Spinal cord (tissue), 10 donors: ENCODE measurements around the gene UPK1B. TPM values are rescaled to one million over a fixed set of nuclear protein-coding genes. Genes with fewer than 3 reads are reported as not detected.

Source experiments
- DNase-seq, 6 donors: peaks; one replicate each; pipeline versions ENCODE4 v3.0.0 to v3.0.0-alpha.2; 2013 to 2015; ENCODE audit warnings: low spot score in 6 of 6, low read depth in 4 of 6
- H3K27ac ChIP-seq: one replicate; pipeline ENCODE4 v1.5.1; 2013; ENCODE audit warnings: low read depth, low read length, control low read depth
- H3K27me3 ChIP-seq: one replicate; pipeline ENCODE4 v1.6.1; 2013; ENCODE audit warnings: low read length; ENCODE audit not compliant: control insufficient read depth, insufficient read depth
- H3K36me3 ChIP-seq: one replicate; pipeline ENCODE4 v1.6.1; 2013; ENCODE audit warnings: low read length; ENCODE audit not compliant: control insufficient read depth, insufficient read depth
- H3K4me1 ChIP-seq: one replicate; pipeline ENCODE4 v1.6.1; 2013; ENCODE audit warnings: low read length; ENCODE audit not compliant: control insufficient read depth, insufficient read depth
- H3K4me3 ChIP-seq: one replicate; pipeline ENCODE4 v1.5.1; 2013; ENCODE audit warnings: low read depth, low read length, control low read depth
- H3K9me3 ChIP-seq: one replicate; pipeline ENCODE4 v1.6.1; 2013; ENCODE audit warnings: low read length; ENCODE audit not compliant: control insufficient read depth, insufficient read depth
- WGBS: methylation state at CpG from one replicate; pipeline ENCODE4 v1.1.5; 2013; ENCODE audit warnings: missing lambda C conversion rate; ENCODE audit not compliant: insufficient coverage; 5-methylcytosine and 5-hydroxymethylcytosine counted together
- polyA plus RNA-seq, 2 donors: library from polyadenylated mRNA; unstranded; fragments of 120-200 nt; gene quantifications; one replicate each; pipeline ENCODE4 v1.2.1, GENCODE V29; 2013; ENCODE audit not compliant: insufficient read length in 2 of 2
- total RNA-seq, 2 donors: library from RNA; depleted of rRNA in 1 of 2; stranded (reverse); fragments of 120-200 nt in 1 of 2; fragments of >200 nt in 1 of 2; gene quantifications; one replicate each; pipeline versions ENCODE4 v1.2.3 to v1.2.4, GENCODE V29; 2013 to 2014
- donor health status: healthy.

The UPK1B gene
- total and polyA plus RNA-seq, 4 donors, result 0.36 to 11.7 (median 2.6) TPM

DNA sequence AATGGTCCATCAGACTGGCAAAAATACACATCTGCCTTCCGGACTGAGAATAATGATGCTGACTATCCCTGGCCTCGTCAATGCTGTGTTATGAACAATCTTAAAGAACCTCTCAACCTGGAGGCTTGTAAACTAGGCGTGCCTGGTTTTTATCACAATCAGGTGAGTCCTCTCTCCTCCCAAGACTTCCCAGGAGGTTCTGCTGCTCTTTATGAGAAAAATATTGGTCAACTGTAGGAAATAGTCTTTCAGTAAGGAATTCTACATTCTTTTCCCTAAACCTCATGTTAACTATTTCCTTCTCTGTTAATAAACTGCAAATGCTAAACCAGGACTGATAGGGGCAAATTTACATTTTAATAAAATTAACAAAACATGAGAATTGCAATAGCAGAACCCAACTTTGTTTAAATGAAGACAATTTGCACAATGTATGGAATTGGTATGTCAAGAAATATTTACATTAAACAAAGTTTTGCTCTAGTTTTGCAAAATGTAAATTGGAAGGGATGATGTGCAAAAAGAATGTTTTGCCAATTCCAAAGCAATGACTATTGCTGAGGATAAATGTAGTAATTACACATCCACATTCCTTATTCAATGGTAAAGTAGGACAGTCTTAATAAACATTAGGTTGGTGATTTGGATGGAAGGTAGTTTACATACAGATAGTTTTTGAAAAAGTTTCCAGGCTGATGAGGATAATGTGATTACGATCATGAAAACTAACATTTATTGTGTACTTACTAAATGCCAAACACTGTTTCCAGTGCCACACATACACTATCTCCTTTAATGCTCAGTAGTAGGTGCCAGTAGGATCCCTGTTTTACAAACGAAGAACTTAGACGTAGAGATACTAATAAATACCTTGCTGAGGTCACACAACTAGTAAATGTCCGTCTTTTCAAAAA lies 21.1 kb downstream of the UPK1B start:
- no peaks in the 10 kb centered on the region for H3K4me1 ChIP-seq
- WGBS, result 83% methylated on average over 5 of the region's 7 CpGs
- H3K36me3 ChIP-seq, result no peaks in the 10 kb centered on the region
- no peaks in the 10 kb centered on the region for H3K9me3 ChIP-seq
- no peak overlapping the region for H3K27ac ChIP-seq
- no peak overlapping the region for H3K4me3 ChIP-seq
- H3K27me3 ChIP-seq, result no peaks in the 10 kb centered on the region
- no peak for DNase-seq

DNA sequence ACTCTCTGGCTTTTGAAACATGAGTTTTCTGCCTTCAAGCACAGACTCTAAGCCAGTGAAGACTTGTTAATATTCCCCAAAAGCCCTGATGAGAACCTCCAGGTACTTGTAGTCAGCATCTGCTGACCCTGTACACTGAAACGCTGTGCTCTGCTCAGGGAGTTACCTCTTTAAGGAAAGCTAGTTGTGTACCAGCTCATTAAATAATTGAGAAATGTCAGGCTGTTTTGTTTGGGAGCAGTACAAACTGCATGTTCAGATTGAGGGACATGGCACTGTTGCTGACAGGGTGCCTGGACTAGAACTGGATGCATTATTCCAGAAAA lies 21.7 kb downstream of the UPK1B start:
- 70% methylated on average over 1 of the region's 1 CpG for WGBS
- H3K4me1 ChIP-seq, result no peaks in the 10 kb centered on the region
- H3K4me3 ChIP-seq, result no peak overlapping the region
- H3K27ac ChIP-seq, result no peak overlapping the region
- no peaks in the 10 kb centered on the region for H3K36me3 ChIP-seq
- DNase-seq, result no peak
- H3K9me3 ChIP-seq, result no peaks in the 10 kb centered on the region
- H3K27me3 ChIP-seq, result no peaks in the 10 kb centered on the region

DNA sequence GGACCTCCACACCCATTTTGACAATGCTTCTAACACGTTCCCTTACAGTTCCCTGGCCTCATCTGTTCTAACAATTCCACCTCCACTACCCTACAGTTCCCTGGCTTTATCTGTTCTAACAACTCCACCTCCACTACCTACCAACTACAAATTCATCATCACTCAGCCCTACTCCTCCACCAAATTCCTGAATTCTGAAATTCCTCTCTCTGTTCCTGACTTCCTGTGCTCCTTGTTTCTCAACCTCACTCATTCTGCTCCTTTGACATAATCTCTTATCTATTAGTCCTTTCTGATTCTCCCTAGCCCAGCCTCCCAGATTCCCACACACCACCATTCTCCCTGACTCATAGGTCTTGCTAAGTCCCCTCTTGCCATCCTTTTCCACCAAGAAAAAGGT lies 22.5 kb downstream of the UPK1B start:
- Histone ChIP-seq H3K4me3 (no peak overlapping the region), H3K27me3 (no peaks in the 10 kb centered on the region), H3K4me1 (no peaks in the 10 kb centered on the region), H3K36me3 (no peaks in the 10 kb centered on the region), H3K27ac (no peak overlapping the region), H3K9me3 (no peaks in the 10 kb centered on the region)
- DNase-seq, result no peak
- WGBS, result 53% methylated on average over 1 of the region's 1 CpG

DNA sequence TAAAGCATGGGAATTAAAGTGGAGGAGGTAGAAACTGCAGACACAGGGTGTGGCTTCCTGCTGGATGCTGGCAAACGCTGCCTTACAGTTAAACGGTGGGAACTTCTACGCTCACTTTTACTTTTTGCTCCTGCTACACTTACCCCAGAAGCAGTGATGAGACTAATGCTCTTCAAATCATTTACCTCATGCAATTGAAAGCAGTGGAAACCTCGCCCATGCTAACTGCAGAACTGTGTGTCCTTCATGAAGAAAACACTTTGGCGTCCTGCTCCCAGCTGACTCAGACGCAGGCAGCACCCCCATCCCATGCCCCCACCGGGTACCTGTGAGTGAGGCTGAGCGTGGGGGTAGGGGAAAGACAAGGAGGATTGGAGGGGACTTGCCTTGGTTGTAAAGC lies 31.8 kb downstream of the UPK1B start:
- DNase-seq, result peak in 1 of 6 donors; percentile 13
- Histone ChIP-seq H3K9me3 (no peaks in the 10 kb centered on the region), H3K27ac (no peak overlapping the region), H3K4me3 (no peak overlapping the region), H3K27me3 (no peaks in the 10 kb centered on the region), H3K4me1 (no peaks in the 10 kb centered on the region), H3K36me3 (peaks cover 5% of the 10 kb centered on the region)
- WGBS, result 70% methylated on average over 6 of the region's 8 CpGs

DNA sequence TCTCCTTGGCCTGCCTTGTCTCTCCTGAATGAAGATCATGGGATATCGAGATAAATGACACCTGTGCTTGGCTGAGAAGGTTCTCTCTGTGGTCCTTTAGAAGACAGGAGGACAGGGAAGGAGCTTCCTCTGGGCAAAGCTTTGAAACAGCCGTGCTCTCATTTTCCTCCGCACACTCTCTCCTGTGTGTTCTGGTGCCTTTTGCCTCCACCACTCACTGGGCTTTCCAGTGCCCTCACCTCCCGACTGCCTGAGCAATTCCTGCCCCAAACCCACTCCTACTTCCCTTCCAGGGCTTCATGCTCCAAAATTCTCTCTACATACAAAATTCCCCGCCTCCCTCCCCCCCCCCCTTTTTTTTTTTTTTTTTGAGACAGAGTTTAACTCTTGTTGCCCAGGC lies 32.3 kb downstream of the UPK1B start:
- no peaks in the 10 kb centered on the region for H3K27me3 ChIP-seq
- H3K4me3 ChIP-seq, result no peak overlapping the region
- no peak overlapping the region for H3K27ac ChIP-seq
- H3K4me1 ChIP-seq, result no peaks in the 10 kb centered on the region
- no peaks in the 10 kb centered on the region for H3K9me3 ChIP-seq
- 91% methylated on average over 3 of the region's 5 CpGs for WGBS
- H3K36me3 ChIP-seq, result peaks cover 5% of the 10 kb centered on the region
- DNase-seq, result no peak

DNA sequence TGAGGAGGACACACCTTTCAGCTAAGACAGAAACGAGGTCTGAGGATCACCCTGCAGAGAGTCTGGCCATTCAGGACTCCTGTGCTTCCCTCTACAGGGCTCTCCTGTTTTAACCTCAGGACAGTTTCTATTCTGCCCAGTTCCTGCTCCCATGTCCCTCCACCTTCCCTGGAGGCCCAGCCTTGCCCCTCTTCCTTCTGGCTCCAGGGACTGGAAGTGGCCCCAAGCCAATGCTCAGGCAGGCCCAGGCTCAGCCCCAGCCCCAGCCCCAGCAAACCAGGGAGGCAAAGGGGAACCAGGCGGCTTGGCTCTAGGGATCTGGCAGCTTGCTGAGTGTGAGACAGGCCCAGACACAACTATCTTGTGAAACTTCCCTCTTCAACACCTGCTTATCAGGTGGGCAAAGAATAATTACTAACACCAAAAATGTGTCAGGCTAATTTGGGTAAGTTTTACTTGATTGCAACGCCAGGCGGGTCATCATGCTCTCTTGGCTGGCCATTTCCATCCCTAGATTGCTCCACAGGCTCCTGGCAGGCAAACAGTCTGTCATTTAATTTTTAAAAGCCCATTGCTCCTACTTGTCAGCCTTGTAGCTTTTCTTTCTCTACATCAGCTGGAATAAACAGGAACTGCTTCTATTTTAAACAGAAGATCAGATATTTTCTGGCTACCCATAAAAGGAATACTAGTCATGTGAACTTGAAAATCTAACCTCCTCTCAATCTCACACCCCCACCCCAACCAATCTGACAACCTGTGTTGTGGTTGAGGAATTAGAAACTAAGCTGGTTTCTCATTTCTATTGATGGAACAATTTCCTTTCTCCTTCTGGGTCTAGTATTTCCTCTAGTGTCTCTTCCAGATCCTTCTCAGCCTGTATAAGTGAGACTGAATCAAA lies 33.5 kb downstream of the UPK1B start:
- WGBS, result 81% methylated on average over 4 of the region's 4 CpGs

DNA sequence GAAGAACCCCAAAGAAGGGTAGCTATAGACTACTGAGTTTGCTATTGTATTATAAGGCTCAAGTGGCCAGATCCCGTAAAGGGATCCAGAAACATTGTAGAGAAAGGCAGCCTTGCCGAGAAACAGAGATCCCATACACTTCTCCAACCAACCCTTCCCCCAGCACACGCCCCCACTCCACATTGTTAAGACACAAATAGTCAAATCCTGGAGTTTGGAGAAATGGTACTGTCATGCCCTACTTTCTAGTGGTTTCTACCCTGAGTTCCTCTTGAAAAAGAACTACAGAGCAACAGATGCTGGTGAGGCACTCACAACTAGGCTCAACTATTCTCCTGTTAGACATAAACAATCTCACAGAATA lies 34.1 kb downstream of the UPK1B start:
- Histone ChIP-seq H3K27me3 (no peaks in the 10 kb centered on the region), H3K27ac (no peak overlapping the region), H3K4me3 (no peak overlapping the region), H3K9me3 (no peaks in the 10 kb centered on the region), H3K4me1 (no peaks in the 10 kb centered on the region), H3K36me3 (peaks cover 5% of the 10 kb centered on the region)
- no peak for DNase-seq
- WGBS, result 86% methylated on average over 1 of the region's 3 CpGs

More for the DNA sequence above, 33.5 kb downstream of the UPK1B start:
- no peak overlapping the region for H3K4me3 ChIP-seq
- H3K27ac ChIP-seq, result no peak overlapping the region
- no peak for DNase-seq
- peaks cover 5% of the 10 kb centered on the region for H3K36me3 ChIP-seq
- H3K4me1 ChIP-seq, result no peaks in the 10 kb centered on the region
- H3K27me3 ChIP-seq, result no peaks in the 10 kb centered on the region
- H3K9me3 ChIP-seq, result no peaks in the 10 kb centered on the region

DNA sequence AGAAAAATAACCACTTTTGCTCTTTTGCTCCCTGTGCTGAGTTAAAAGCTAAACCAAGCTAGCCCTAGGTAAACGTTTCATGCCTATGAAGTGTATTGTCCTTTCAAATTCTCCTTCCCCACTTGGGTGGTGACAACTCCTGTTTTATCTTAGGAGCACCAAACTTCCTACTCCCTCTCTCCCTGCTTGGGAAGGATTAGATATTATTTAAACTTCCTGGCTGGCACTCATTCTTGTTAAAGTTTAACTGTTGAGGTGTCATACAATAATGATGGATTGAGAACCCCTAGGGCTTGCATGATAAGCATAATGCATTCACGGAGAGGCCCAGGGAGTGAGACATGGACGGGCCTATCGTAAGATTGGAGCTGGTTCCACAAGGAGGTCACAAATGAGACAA lies 37.8 kb downstream of the UPK1B start:
- Histone ChIP-seq H3K4me1 (no peaks in the 10 kb centered on the region), H3K36me3 (peaks cover 12% of the 10 kb centered on the region), H3K9me3 (no peaks in the 10 kb centered on the region), H3K4me3 (no peak overlapping the region), H3K27me3 (no peaks in the 10 kb centered on the region), H3K27ac (no peak overlapping the region)
- WGBS, result 56% methylated on average over 3 of the region's 4 CpGs
- no peak for DNase-seq

DNA sequence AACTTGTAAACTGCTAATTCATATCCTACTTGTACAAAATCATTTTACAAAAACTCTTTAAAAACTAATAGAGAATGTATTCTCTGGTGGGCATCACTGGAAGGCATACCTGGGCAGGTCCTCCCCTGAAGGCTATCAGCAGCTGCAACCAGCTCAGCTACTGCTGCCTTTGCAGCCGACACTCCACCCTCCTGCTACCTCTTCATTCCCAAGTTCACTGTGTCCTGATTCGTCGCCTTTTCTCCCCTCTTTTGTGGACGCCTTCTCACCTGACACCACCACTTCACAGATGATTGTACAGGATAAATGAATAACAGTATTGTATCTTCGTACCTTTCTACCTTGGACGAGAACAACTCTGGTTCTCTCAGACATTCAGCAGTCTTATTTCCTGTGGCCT lies 38.4 kb downstream of the UPK1B start:
- H3K4me1 ChIP-seq, result no peaks in the 10 kb centered on the region
- peaks cover 12% of the 10 kb centered on the region for H3K36me3 ChIP-seq
- H3K4me3 ChIP-seq, result no peak overlapping the region
- H3K9me3 ChIP-seq, result no peaks in the 10 kb centered on the region
- H3K27me3 ChIP-seq, result no peaks in the 10 kb centered on the region
- DNase-seq, result no peak
- no peak overlapping the region for H3K27ac ChIP-seq
- WGBS, result no CpG with 5 or more reads among the region's 6 CpGs
